NCI-H446 (cell line): Measurements from ENCODE around the gene FAM204A.

Experiments
- DNase-seq, 2 experiments: peaks; one replicate each; lab custom pipeline; 2025; lab: John Stamatoyannopoulos, UW

The FAM204A gene

DNA sequence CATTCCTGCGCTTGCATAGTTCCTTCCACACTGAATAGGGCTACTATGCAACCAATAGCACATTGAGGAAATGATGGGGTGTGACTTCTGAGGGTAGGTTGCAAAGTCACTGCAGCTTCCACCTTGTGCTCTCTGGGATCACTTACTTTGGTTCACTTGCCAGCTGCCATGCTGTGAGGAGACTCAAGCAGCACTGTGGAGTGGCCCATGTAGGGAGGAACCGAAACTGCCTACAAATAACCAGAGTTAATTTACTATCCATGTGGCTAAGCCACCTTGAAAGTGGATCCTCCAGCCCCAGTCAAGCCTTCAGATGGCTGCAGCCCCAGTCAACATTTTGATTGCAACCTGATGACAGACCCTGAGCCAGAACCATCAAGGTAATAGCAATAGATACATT, 64.3 kb downstream of the FAM204A start:
- no peak for DNase-seq

DNA sequence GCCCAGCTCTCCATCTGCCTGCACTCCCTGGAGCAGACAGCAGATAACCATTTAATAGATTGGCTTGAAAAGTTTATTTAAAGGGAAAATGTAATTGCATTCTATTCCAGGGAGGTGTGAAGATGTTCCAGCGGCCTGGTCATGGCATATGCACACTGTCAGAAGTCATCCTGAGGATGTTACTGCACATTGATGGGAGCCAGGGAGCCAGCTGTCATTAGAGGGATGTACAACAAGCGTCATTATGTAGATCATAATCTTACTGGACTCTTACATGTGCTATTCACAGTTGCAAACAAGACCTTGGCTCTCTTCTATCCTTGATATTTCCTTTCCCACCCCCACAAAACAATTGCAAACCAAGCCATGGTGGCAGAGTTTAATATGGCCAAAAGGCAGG, 65.4 kb downstream of the FAM204A start:
- DNase-seq = no peak

DNA sequence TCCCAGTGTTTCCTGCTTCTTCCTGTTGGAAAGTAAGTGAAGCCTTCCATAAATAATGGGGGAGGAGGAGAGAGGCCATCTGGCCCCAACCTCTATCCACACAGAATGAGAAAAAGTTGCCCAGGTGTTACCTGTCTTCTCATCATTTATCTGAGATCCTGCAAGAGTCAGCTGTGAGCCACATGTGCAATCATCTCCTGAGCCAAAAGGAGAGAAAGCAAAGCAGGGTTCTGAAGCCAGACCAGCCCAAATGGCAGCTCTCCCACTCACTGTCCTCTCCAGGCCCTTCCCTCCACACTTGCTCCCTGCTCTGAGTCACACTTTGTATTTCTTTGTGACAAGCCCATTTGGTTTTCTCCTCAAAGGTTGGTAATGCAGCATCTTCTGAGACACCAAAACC, 65.9 kb downstream of the FAM204A start:
- no peak for DNase-seq

DNA sequence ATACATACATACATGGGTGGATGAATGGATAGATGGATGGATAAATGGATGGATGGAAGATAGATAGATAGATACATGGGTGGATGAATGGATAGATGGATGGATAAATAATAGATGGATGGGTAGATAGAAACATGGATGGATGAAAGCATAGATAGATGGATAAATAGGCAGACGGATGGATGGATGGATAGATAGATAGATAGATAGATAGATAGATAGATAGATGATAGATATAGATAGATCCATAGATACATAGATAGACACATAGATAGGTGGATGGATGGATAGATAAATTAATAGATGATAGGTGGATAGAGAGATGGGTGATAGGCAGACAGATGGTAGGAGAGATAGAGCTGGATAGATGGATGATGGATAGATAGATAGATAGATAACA, 68.5 kb downstream of the FAM204A start:
- DNase-seq = no peak

DNA sequence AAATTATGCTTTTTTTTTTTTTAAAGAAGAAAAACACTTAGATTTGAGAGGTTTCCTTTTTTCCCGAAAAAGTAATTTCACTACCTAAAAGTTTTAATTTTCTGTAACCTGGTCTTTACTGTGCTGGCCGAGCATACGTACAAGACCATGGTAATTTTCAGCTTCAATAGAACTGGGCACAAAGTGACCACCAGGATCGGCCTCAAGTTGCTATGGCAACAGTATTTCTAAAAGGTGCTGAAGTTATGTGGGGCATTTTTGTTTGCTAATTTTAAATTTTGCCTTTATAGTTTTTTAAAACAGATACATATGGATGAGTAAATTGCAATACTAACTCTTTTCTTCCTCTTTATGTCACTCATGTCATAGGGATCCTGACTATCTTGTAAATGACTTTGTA, 69.4 kb downstream of the FAM204A start:
- no peak for DNase-seq

DNA sequence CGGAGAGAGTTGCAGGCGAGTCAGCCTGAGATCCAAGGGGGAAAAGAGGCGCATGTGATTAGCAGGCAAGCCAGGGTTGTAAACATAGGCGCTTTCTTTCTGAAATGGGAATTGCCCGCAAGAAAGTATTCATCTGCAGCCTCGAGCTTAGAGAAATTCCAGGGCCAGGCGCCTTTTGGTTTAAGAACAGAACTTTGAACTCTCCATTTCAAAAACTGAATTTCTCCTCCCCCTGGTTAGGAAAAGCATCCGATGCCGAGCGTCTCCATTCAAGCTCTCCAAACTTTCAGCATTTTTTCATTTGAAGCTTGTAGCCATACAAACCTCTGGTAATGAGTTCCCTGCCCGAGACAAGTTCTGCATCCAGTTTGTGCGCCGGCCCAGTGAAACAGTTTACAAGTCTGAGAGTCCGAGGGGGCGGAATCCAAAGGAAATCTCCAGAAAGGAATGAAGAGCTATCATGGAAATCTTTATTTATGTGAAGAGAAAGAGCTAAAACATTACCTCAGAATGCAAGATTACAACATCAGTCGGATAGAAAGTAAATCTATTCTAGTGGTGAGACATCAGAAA, 69.9 kb downstream of the FAM204A start:
- DNase-seq = no peak

DNA sequence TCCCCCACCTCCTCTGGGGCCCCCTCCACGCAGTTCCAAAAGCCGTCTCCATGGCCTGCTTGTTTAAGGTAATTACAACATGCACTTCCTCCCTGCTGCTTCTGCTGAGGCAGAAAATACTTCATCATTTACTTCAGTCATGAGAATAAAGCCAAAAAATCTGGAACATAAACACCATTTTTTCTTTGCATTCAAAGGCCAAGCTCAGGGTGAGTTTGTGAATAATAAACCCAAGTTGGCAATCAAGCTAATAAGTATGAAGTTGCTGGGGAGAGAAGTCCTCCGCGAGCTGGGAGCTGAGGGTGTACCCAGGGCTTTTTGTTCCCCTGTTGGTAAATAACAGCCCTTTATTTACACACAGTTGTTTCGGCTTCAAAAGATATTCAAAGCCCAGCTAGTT, 70.5 kb downstream of the FAM204A start:
- DNase-seq = no peak

DNA sequence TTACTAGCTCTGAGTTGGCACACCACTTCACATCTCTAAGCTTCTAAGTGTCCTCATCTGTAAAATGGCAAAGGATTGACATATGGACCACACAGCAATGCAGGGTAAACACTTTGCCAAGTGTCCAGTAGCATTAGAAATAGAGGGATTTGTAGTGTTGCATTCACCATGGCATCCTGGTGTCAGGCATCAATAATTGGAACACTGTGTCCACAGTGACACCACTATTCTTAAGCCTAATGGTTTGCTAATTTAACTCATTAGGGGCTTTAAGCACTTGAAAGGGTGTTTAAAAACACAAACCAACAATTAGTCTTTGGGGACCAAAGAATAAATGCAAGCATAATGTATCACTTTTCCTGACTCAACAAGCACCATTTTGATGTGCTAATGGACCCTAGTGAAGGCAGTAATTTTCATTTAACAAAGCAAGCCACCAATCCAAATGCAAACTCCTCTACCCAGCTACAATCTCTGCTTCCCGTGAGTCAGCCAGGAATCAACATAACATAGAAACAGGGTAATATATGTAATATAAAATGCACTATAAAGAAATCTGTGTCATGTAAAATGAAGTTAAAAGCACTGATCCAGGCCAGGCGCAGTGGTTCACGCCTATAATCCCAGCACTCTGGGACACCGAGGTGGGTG, 75.9 kb downstream of the FAM204A start:
- no peak for DNase-seq

DNA sequence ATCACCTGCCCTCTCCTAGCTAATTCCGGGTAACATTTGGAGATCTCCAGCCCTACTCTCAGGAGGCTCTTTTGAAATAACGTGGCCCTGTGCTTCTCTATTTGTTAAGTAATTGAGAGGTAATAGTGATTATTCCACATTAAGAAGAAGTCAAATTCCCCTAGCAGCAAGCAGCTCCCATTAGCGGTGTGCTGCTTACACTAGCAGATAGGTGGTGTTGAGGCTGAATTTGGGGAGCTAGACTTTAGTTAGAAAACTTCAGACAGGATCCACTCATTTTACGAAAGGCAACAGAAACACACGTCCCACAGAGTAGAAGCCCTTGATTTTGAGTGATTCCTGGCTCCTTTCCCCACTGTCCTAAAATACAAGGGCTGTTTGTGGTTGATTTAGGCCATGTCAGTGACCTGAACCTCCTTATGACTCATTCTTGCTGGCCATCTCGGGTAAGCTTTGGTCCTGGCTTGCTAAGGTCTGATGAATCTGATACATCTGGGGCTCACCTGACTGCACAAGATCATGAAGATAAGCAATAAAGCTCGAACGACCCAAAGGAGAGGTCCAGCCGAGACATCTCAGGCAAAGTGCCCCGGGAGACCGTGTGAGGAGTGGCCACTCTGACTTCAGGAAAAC, 77.2 kb downstream of the FAM204A start:
- DNase-seq = no peak

DNA sequence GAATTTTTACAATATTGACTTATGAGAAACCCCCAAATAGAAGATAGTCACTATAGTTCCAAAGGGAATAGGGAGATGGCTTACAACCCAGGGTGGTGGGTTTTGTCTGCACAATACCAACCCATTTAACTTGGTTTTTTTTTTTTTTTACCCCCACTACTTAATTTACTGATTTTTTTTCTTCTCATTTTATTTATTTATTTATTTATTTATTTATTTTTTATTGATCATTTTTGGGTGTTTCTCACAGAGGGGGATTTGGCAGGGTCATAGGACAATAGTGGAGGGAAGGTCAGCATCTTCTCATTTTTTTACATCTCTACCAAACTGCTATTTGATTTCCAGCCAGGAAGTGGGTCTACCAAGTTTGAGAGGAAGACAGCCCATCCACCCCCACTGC, 77.9 kb downstream of the FAM204A start:
- no peak for DNase-seq

DNA sequence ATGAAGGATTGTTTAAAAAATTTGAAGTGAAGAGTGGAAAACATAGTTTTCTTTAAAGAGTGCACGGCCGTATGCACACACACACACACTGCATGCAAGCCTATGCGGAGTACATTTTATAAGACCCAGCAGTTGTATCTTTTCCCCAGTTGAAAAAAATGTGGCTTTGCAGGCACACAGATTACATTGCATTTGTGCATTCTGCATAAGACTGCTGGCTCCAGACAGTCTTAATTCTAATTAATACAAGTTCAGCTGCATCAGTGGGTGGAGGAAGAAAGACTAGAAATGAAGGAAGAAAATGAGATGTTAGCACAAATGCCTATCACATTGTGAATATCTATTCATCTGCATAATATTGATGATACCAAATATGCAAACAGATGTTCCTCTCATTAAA, 79.6 kb downstream of the FAM204A start:
- no peak for DNase-seq

DNA sequence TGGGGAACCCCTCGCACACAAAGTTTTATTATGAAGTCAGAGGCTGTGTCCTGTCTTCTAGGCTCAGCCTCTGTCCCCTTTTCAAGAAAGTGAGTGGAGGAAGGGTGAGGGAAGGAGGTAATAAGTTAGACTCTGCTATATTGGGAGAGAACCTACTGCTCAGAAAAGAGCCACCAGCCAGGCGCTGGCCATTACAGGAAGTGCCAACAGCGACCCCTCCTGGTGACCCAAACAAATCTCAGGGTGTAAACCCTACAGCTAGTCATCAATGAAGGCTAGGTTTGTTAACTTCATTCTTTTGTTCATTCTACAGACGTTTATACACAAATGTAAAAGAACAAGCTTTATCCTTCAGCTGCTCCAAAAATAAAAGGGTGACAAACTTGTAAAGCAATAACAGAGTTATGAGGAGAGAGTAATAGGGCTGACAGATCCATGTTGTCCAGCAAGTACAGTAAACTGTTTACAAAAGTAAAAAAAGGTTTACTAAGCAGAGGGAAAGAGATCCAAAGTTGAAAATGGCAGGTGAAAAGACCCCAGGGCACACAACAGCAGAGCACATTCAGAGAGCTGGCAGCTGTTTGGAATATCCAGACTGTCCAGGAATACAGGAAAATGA, 82.7 kb downstream of the FAM204A start:
- DNase-seq = peak in 1 of 2 experiments; percentile 19

DNA sequence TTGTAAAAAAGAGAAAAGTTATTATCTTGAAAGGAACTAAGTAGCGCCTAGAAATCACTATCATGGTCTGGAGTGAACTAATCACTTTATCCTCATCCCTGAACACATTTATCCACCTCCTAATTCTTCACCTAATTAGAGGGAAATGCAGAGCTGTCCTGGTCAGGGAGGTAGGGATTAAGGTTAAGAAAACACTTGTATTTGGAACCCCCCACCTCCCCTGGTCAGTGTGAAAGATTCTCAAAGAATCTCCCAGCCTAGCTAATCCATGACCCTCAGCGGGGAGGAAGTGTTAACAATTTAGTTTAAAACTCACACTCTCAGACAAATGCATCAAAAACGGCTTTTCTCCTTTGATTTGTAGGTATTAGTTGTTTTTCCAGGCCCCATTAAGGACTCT, 83.8 kb downstream of the FAM204A start:
- DNase-seq = no peak

DNA sequence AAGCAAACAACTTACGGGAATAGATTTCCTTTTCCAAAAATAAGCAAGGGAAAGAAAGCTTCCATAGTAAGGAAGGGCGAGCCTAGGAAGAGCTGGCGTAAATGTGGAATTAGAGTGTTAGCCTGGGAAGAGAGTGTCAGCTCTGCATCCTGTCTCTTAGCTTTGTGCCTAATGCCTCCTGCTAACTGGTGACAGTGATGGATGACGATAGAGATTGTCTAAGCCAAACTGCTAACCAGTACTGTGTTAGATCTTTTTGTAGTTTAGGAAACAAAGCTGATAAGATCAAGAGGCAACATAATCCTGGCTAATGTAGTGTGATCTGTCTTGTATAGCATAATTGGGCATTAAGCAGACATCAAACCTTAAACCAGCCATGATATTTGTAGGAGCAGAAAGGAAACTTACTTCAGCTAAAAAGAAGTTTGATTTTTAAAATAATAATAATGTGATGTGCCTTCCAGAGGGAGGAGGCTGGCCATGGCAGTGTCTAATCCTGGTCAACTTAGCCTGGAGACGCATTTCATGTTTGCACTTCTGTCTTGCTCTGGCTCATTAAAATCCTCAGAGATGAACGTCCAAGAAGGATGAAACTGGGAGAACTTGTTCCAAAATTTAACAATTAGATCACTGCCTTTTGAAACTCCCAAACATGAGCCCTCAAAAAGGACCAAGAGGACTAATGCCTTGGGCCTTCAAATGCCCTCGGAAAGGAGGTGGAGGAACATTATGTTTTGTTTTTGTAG, 85.1 kb downstream of the FAM204A start:
- DNase-seq = no peak

DNA sequence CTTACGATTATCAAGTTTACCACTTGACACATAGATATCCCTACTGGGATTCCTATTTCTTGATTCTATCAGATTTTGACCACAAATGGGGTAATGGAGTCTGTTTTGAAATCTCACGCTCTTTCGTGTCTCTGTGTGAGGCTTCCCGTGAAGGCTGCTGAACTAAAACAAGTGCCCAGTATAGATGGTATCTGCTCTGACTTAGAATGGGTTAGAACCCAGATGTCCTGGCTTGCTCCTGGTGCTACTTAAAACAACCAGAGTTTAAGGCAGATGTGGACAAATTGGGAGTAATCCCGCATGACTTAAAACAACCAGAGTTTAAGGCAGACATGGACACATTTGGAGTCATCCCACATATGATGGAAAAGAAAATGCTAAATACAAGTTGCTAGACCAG, 85.9 kb downstream of the FAM204A start:
- no peak for DNase-seq

DNA sequence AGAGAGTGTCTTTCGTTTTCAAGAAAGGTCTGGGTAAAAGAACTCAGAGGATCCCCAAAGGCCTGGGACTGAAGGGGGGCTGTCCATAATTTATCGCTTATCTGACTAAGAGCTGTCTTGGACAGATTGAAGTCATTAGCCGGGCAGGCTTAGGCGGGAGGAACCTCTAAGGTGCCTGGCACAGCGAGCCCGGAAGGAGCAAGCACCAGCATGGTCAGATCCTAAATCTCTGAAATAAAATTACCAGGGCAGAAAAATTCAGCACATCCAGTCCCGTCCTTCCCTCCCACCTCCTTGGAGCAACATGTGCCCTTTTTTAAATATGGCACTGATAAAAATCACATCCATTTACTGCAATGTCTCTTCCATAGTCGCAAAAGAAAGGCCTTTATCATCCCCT, 86.8 kb downstream of the FAM204A start:
- DNase-seq = no peak

DNA sequence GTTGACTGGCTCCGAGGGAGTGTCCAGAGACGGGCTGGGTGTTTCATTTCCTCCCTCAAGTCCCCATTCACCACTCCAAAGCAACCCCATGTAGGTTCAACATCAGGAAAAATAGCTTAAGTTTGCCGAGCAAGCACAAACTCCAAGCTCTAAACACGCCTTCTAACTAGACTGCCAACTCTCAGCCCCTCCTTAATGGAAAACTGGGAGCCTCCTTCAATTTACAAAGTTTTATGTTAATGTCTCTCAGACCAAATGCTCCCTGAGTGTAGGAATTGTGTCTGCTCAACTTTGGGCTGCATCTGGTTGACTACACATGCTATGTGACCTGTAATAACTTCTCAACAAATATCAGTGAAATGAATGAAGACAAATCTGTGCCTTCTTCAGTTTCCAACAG, 87.5 kb downstream of the FAM204A start:
- DNase-seq = no peak

DNA sequence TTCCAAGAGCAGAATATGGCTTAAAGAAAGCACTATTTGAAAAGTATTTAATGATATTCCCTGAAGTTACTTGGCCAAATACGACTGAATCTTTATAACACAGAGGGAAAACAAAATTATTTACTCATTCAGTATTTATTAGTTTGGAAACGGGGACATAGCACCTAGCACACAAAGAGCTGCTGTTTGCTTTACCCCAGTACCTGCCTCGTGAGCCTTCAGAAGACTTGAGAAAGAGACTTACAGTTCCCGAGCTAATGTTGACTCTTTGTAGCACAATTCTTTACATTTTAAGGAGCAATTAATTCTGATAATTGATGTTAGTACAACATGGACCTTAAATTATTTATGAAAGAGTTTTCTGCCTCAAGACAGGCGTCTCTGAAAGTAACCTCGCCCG, 88.7 kb downstream of the FAM204A start:
- DNase-seq = no peak

DNA sequence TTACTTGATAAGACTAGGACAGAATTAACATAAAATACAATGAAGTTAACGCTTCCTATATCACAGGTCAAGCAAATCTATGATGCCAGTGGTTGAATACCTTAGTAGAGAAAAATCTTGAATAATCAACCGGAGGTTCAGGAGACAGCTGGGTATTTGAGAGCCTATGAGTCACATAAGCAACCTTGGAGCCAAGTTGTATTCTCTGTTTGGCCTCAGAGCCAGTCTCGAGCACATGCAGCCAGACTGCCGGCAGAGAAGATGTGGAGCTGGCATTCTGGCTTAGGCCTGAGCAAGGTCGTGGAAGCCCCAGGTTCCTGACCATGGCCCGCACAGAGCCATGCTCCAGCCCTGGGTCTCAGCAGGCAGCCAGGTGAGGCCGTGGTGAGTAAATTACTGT, 90.3 kb downstream of the FAM204A start:
- DNase-seq = peak in 1 of 2 experiments; percentile 49

DNA sequence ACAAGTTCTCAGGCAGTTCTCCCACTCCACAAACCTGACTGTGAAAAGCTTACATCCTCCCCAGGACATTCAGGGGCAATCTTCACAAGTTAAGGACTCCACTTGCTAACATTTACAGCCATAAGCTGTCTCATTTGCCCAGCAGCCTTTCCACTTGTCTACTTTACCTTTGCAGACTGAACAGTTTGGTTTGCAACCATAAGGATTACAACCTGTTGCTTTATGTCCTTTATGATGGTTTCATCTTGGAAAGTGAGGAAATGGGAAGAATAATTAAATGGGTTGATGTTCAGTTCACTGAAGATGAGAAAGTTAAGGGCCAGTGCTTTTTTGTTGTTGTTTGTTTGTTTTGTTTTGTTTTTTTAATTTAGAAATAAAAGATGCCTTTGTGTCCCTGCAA, 92.4 kb downstream of the FAM204A start:
- no peak for DNase-seq
